GM06990 (cell line): ENCODE measurements around the gene DDTL.
"Not testable (repeated sequence)": the region's sequence is repeated elsewhere in the genome, so short reads cannot be mapped to it uniquely, and the experiment has no call there.

Source experiments
- DNase-seq: peaks from one replicate; pipeline ENCODE4 v3.0.0-alpha.2; 2011; ENCODE audit not compliant: insufficient read length; ENCODE audit errors: extremely low read depth
- H3K27me3 ChIP-seq: replicated peaks from 2 replicates; pipeline ENCODE4 v1.6.0; 2011; ENCODE audit warnings: low read length; ENCODE audit not compliant: control insufficient read depth, insufficient read depth
- H3K36me3 ChIP-seq: 2 replicates; pipeline ENCODE4 v1.5.1; 2011; ENCODE audit warnings: low read length; ENCODE audit not compliant: control insufficient read depth, insufficient read depth
- H3K4me3 ChIP-seq: replicated peaks from 2 replicates; pipeline ENCODE4 v1.5.1; 2011; ENCODE audit warnings: low read depth, mild to moderate bottlenecking, control low read depth, low read length
- CTCF ChIP-seq: IDR thresholded peaks from 2 replicates; pipeline ENCODE4 v1.5.1; 2011; ENCODE audit warnings: low read length, control low read depth, mild to moderate bottlenecking, inconsistent platforms; ENCODE audit not compliant: insufficient read depth, poor library complexity, severe bottlenecking

Gene DDTL

GRCh38 chr22:23939017-23939357 is 27.7 kb upstream of the DDTL start:
- Histone ChIP-seq H3K36me3 (no peaks in the 10 kb centered on the region), H3K4me3 (no peak overlapping the region), H3K27me3 (no peaks in the 10 kb centered on the region)
- no peak for DNase-seq
- TF ChIP-seq CTCF = no peak

GRCh38 chr22:23940166-23940565 is 26.5 kb upstream of the DDTL start:
- H3K36me3 ChIP-seq, H3K27me3 ChIP-seq, DNase-seq, H3K4me3 ChIP-seq: not testable (repeated sequence)

- not testable (repeated sequence) for H3K4me3 ChIP-seq, DNase-seq, H3K27me3 ChIP-seq, H3K36me3 ChIP-seq
Measured at GRCh38 chr22:23947391-23947790, 19.3 kb upstream of the DDTL start.

GRCh38 chr22:23949764-23950163 is 16.9 kb upstream of the DDTL start:
- not testable (repeated sequence) for DNase-seq

GRCh38 chr22:23951383-23951782 is 15.3 kb upstream of the DDTL start:
- H3K27me3 ChIP-seq, H3K4me3 ChIP-seq, DNase-seq: not testable (repeated sequence)

More at GRCh38 chr22:23949764-23950163, 16.9 kb upstream of the DDTL start:
- not testable (repeated sequence) for H3K27me3 ChIP-seq, H3K36me3 ChIP-seq, H3K4me3 ChIP-seq

GRCh38 chr22:23952794-23953405 is 13.8 kb upstream of the DDTL start:
- DNase-seq, H3K4me3 ChIP-seq, H3K27me3 ChIP-seq, H3K36me3 ChIP-seq: not testable (repeated sequence)

More at GRCh38 chr22:23951383-23951782, 15.3 kb upstream of the DDTL start:
- not testable (repeated sequence) for H3K36me3 ChIP-seq

GRCh38 chr22:23953485-23953884 is 13.2 kb upstream of the DDTL start:
- not testable (repeated sequence) for H3K27me3 ChIP-seq, H3K36me3 ChIP-seq, H3K4me3 ChIP-seq, DNase-seq

GRCh38 chr22:23954193-23954990 is 12.3 kb upstream of the DDTL start:
- H3K36me3 ChIP-seq, H3K4me3 ChIP-seq, DNase-seq, H3K27me3 ChIP-seq: not testable (repeated sequence)

- not testable (repeated sequence) for H3K4me3 ChIP-seq, H3K36me3 ChIP-seq, H3K27me3 ChIP-seq, DNase-seq
Measured at GRCh38 chr22:23954991-23955305, 11.7 kb upstream of the DDTL start.

GRCh38 chr22:23955886-23956285 is 10.8 kb upstream of the DDTL start:
- DNase-seq, H3K4me3 ChIP-seq, H3K27me3 ChIP-seq, H3K36me3 ChIP-seq: not testable (repeated sequence)
